GM23248 (cell line): ENCODE data around the gene CEP85.

ENCODE experiments used
- EZH2 ChIP-seq: fragments of 200-600 bp; sonication (generic); IDR thresholded peaks from 2 replicates; pipeline ENCODE4 v1.6.1; 2018; ENCODE audit warnings: antibody characterized with exemption, mild to moderate bottlenecking; ENCODE audit not compliant: insufficient read depth, poor library complexity, severe bottlenecking
- EZH2phosphoT487 ChIP-seq: fragments of 200-600 bp; sonication (generic); IDR thresholded peaks from 2 replicates; pipeline ENCODE4 v1.6.1; 2018; ENCODE audit warnings: antibody characterized with exemption, moderate library complexity, mild to moderate bottlenecking, low read depth; ENCODE audit not compliant: insufficient read depth

DNA sequence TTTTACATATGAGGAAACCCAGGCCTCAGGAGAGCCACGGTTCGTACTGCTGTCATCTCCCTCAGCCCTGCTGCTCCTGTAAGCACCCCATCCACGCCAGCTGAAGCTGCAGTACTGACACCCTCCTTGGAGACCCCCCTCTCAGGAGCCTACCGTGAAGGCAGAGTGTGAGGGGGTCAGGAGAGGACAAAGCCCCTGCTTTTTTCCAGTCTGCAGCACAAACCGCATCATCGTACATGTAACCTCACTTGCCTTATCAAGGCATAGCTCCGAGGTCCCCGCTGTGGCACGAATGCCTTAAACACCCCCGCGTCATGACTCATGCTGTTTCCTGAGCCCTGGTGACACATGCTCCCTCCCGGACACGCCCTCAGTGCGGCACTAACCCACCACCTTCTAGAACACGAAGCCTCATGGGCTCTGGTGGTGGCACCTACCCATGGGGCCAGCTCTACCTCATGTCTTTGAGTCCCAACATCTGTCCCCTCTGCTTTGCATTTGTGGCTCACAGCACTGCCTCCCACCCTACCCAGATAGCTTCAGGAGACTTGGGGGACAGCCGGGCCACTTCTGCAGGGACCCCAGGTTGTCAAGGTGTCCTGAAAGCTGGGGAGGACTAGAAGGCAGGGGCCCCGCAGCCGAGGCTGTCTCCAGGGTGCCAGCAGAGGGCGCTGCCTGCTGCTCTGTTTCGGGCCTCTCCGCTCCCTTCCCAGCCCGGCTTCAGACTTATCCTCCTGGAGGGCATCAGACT, 50.8 kb downstream of the CEP85 start:
- TF ChIP-seq EZH2phosphoT487 (no peak), EZH2 (no peak)
